ENCODE results near the gene COL11A1.
A peak's percentile ranks its signal among the peaks of the same experiment; 100 is the strongest.
"Not testable (repeated sequence)": the region's sequence is repeated elsewhere in the genome, so short reads cannot be mapped to it uniquely, and the experiment has no call there.

The COL11A1 gene

GRCh38 chr1:103063921-103064320 lies 44.4 kb downstream of the COL11A1 start:
- no peak for TF ChIP-seq CTCF (conservative IDR thresholded peaks at IDR 0.05; ENCODE audit: control insufficient read depth, insufficient read depth, low read depth, low read length)
- DNase-seq (ENCODE audit: low read depth): peak; percentile 10

GRCh38 chr1:103058391-103058790 lies 49.9 kb downstream of the COL11A1 start:
- H3K4me3 ChIP-seq (ENCODE audit: control insufficient read depth, low read depth, low read length): no peak overlapping the region
- DNase-seq (ENCODE audit: low read depth): no peak
- TF ChIP-seq CTCF (conservative IDR thresholded peaks at IDR 0.05; ENCODE audit: control insufficient read depth, insufficient read depth, low read depth, low read length): no peak

More at GRCh38 chr1:103063921-103064320, 44.4 kb downstream of the COL11A1 start:
- H3K4me3 ChIP-seq (ENCODE audit: control insufficient read depth, low read depth, low read length): no peak overlapping the region

DNA sequence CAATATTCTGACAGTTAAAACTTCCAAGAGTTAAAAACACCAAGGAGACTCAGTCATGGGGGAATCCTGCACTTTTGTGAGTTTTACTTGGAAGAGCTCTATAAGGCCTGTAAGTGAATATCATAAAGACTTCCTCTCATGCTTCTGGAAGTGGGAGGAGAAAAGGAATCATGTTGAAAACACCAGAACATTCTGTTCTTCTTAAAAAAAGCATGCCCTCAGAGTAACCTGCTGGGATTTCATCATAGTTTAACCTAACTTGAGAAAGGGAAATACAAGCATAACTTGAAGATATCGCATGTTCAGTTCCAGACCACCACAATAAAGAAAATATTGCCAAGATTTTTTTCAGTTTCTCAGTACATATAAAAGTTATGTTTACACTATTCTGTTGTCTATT lies 51.9 kb downstream of the COL11A1 start:
- peak; percentile 52 for DNase-seq (ENCODE audit: low read depth)
- H3K4me3 ChIP-seq (ENCODE audit: control insufficient read depth, low read depth, low read length): no peak overlapping the region
- TF ChIP-seq CTCF (conservative IDR thresholded peaks at IDR 0.05; ENCODE audit: control insufficient read depth, insufficient read depth, low read depth, low read length): no peak

DNA sequence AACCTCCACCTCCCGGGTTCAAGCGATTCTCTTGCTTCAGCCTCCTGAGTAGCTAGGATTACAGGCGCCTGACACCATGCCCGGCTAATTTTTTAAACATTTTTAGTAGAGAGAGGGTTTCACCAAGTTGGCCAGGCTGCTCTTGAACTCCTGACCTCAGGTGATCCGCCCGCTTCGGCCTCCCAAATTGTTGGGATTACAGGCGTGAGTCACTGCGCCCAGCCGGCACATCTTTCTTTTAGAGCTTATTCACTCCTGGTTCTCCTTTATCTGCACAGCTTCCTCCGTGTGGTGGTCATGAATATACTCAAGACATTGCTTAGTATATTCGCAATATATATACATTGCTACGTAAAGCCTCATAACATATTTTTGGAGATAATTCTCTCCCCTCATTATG lies 80.2 kb downstream of the COL11A1 start:
- not testable (repeated sequence) for H3K4me3 ChIP-seq (ENCODE audit: control insufficient read depth, low read depth, low read length); DNase-seq (ENCODE audit: low read depth)

DNA sequence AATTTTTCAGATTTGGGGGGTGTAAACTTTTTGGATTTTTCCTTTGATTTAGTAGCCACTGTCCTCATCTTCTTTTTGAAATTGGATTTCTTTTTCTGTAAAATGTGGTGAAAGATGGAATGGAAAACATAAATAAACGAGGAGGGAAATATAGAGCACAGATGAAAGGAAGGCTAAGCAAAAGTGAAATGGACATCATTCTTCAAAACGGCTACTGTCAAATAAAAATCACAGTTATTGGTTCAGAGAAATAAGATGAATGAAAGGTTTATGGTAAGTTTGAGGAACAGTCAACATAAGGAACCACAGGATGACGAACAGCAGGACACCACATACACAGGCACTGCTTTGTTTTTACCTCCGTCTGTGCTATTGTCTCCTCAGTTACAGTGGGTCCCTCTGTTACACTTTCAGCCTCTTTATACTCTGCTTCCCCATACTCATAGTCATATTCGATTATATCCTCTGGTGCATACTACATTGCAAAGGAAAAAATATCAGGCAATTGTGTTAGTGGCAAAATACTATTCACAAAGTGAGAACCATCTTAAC lies 82.4 kb downstream of the COL11A1 start:
- no peak for TF ChIP-seq CTCF (conservative IDR thresholded peaks at IDR 0.05; ENCODE audit: control insufficient read depth, insufficient read depth, low read depth, low read length)
- no peak overlapping the region for H3K4me3 ChIP-seq (ENCODE audit: control insufficient read depth, low read depth, low read length)
- DNase-seq (ENCODE audit: low read depth): no peak

DNA sequence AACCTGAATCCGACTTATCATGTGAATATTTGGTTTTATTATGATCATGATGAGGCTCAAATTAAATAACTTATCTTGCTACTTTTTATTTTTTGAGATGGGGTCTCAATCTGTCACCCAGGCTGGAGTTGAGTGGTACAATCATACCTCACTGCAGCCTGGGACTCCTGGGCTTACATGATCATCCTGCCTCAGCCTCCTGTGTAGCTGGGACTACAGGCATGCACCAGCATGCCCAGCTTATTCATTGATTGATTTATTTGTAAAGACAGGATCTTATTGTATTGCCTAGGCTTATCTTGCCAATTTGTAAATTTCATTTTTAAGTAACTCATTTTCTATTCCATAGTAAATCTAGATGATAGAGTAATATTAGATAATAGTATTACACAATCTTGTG lies 84.3 kb downstream of the COL11A1 start:
- no peak overlapping the region for H3K4me3 ChIP-seq (ENCODE audit: control insufficient read depth, low read depth, low read length)
- no peak for TF ChIP-seq CTCF (conservative IDR thresholded peaks at IDR 0.05; ENCODE audit: control insufficient read depth, insufficient read depth, low read depth, low read length)
- no peak for DNase-seq (ENCODE audit: low read depth)

- DNase-seq (ENCODE audit: low read depth): no peak
- no peak for TF ChIP-seq CTCF (conservative IDR thresholded peaks at IDR 0.05; ENCODE audit: control insufficient read depth, insufficient read depth, low read depth, low read length)
- H3K4me3 ChIP-seq (ENCODE audit: control insufficient read depth, low read depth, low read length): no peak overlapping the region
These were observed 106.3 kb downstream of the COL11A1 start for GRCh38 chr1:103002005-103002404.

Measured in fibroblast of mammary gland (primary cell).